Measurements from ENCODE around the gene TRIM14.
"Not testable (repeated sequence)": the region's sequence is repeated elsewhere in the genome, so short reads cannot be mapped to it uniquely, and the experiment has no call there.

The TRIM14 gene

DNA sequence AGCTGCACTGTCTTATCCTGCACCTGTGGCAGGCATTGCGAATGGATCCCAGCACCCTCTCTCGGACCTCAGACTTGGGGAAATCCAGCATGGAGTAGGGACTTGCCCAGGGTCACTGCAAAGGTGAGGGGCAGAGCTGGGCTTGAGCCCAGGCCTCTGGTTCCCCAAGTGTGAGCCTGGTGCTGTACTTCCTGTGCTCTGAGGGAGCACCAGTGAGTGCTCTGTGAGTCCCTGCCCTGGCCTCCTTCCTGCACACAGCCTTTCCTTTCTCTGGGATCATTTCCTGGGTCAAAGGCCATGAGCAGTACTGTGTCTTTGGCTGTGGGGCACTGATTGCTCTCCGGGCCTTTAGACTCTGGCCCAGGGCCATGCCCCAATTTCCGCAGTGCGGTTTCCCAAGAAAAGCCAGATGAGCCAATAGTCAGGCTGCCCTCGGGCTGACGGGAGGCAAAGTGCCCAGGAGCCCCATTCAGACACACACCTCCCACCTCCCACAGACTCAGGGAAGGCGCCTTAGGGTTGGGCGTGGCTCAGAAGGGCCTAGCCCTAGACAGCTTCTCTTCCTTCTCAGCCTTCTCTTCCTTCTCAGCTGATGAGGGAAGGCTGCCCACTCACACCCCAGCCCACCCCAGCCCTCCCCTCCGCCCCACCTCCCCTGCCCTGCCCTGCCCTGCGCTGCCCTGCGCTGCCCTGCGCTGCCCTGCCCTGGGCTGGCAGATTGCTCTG, 23.3 kb upstream of the TRIM14 start:
- DNase-seq (ENCODE audit: low spot score), result no peak

DNA sequence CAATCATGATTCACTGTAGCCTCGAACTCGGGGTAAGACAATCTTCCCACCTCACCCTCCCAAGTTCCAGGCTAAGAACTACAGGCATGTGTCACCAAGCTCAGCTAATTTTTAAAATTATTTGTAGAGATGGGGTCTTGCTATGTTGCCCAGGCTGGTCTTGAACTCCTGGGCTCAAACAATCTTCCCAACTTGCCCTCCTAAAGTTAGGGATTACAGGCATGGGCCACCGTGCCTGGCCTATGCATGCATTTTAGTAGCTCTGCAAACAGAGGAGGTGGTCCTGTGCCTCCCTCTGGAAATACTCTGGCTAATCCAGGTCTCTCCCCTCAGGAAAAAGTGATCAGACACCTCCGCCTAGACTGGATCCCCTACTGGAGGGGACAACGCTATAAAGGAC, 21.5 kb upstream of the TRIM14 start:
- DNase-seq (ENCODE audit: low spot score), result no peak

DNA sequence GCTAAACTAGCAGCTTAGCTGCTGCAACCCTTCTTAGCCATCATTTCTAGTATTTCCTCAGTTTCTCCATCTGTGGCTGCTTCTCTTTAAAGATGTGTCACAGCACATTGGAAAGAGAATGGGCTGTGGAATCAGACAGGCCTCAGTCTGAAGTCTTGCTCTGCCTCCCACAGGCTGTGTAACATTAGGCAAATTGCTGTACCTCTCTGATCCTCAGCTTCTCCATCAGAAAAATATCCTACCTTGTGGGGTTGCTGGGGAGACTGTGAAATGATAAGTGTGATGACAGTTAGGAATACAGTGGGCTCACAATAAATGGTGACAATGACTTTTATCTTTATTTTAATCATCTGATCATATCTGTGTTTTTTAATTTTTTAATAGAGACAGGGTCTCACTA, 17.5 kb upstream of the TRIM14 start:
- DNase-seq (ENCODE audit: low spot score), result no peak

DNA sequence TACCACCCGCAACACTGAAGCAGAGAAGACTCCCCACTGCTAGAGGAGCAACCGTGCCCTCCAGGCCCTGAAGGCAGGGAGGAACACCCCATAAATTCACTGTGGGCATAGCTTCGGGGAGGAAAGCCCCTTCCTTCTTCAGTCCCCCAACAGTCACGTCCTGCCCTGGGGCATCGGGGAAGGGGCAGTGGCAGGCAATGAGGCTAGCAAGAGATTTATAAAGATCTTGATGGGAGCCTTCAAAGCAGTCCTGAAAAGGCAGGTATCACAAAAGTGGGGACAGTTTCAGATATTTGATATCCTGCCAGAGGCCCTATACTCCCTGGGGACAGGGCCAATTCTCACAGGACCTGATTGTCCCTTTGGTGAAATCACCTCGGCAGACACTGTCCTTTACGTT, 16.9 kb upstream of the TRIM14 start:
- DNase-seq (ENCODE audit: low spot score), result no peak

DNA sequence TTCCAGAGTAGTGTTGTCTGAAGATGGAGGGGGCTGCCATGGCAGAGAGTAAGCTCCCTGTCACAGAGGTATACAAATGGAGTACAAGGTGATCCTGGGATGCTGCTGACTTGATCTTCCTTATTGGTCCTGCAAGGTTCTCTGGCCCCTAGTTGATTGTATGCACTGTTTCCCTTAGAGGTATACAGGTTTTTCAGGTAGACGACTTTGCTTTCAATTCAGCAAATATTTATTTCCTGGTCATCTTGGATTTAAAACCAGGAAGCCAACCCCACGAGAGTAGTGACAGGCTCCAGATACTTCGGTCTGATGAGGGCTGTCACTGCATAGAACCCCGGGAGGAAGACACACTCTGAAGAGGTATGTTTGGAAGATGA, 16.5 kb upstream of the TRIM14 start:
- DNase-seq (ENCODE audit: low spot score), result no peak

DNA sequence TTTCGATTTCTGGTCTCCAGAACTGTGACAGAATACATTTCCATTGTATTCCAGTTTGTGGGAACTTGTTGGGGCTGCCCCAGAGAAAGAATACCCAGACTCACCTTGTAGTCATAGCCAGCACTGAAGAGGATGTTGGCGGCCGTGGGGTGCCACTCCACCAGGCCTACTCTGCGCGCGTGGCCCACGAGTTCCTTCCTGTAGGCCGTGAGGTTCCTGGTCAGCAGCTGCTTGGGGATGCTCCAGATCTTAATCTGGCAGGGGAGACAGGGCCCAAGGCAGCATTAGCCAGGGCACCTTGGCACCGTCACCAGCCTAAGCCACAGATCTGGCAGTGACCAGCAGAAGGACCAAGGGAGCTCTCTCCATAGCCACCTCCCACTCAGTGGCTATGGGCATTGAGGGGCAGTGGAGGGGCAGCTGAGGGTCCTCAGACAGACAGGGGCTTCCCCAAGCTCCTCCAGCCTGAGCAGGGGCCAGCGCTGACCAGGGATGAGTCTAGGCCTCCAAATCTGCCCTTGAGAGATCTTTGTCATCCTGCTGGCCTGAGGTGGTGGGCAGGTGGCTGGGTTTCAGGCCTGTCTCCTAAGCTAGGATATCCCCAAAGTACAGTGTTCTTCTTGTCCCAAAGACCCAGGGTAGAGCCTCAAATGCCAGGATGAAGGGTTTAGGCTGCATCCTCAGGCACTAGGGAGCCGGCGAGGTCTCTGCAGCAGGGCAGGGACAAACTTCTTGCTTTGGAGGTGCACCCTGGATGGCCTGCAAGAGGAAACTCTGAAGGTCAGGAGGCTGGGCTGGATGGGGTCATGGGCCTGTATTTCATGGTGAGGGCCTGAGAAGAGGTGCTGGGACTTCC, 15.9 kb upstream of the TRIM14 start:
- DNase-seq (ENCODE audit: low spot score), result no peak

DNA sequence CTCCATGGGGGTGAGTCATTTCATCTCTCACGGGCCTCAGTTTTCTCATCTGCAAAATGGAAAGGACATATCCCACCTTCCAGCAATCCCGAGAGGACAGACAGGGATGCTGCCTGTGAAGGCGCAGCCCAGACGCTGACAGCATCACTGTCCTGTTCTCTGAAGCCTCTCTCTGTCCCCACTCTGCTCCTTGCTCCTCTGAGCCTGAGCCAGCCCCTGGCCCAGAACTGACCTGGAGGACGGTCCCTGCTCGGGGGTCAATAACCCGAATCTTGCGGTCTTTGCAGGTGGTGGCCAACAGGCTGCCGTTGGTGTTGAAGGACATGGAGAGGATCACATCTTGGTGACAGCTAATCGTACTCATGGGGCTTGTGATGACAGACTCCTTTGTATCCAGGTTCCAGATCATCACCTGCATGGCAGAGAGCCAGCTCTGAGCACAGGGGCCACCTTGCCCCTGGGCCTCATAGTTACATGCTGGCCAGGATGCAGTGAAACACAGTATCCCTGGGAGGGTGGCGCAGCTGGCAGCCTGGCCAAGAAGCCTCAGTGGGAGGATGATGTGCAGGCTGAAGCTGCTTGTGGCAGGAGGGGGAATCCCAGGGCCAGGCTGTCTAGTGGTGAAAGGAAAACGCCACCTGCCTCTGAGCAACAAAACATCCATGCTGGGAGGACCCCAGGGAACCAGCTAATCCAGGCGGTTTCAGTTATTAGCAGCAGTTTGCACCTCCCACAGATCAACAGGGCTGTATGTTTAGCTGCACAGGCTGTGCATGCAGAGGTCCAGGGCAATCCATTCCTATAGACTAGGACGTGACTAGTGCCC, 14.0 kb upstream of the TRIM14 start:
- DNase-seq (ENCODE audit: low spot score), result no peak

DNA sequence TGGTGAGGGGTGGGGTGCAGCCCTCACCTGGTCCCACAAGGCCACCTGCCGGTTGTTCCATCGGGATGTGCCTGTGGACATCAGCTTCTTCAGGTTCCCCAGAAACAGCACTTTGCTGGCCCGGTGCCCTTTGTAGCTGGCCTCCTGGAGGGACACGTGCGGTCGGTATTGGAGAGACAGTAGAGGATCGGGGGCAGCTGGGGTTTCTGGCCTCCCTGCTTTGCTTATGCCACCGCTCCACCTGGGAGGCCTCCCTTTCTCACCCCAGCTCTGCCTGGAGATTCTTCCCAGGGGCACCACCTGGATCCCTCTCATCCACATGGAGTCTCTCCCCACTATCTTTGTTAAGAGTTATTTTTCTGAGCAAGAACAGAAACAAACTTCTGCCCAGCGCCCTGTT, 13.1 kb upstream of the TRIM14 start:
- no peak for DNase-seq (ENCODE audit: low spot score)

DNA sequence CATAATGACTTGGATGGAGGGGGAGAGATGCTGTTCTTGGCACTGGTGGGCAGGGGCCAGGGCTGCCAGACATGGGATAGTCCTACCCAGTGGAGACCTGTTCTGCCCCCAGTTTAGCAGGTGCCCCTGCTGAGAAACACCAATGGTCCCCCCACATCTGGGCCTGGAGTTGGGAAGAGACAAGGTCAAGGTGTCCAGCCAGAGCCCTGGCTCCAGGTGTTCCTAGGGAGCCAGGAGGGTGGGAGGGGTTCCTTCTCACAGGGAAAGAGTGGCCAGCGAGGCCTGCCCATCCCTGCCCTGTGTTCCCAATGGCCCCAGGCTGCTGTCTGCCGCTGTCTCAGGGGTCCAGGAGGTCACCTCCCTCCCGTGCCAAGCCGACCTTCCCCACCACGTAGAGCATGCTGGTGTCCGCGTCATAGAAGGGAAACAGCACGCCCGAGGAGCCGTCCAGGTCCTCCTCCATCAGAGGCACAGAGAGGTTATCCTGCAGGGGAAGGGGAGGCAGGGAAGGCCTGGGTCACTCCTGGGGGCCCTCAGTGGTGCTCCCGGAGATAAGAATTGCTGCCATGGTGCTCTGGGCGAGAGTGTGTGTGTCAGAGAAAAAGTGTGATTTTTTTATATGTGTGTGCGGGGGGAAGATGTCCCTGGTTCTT, 11.7 kb upstream of the TRIM14 start:
- no peak for DNase-seq (ENCODE audit: low spot score)

DNA sequence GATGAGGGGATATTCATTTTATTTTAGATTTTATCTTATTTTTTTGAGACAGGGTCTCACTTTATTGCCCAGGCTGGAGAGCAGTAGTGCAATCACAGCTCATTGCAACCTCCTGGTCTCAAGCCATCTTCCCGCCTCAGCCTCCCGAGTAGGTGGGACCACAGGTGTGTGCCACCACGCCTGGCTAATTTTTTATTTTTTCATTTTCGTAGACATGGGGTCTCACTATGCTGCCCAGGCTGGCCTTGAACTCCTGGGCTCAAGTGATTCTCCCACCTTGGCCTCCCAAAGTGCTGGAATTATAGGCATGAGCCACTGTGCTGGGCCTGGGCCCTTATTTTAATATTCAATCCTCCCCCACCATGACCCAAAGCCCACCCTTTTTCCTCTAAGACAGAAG, 11.0 kb upstream of the TRIM14 start:
- DNase-seq (ENCODE audit: low spot score), result not testable (repeated sequence)

DNA sequence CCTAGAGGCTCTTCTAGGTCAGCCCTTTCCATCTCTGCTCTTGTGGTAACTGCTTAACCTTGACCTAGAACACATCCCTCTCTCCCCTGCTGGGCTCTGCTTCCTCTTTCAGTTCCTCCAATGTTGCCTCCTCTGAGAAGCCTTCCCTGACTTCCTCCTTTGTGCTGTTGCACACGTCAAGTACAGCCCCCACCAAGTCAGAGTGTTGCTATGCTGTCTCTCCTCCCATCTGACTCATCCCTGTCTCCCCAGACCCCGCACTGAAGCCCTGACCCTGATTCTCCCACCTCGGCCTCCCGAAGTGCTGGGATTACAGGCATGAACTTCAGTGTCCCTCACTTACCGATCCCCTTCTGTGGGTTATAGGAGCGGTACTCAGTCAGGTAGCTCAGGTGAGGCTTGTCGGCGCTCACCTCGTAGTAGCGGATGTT, 10.4 kb upstream of the TRIM14 start:
- DNase-seq (ENCODE audit: low spot score), result no peak

DNA sequence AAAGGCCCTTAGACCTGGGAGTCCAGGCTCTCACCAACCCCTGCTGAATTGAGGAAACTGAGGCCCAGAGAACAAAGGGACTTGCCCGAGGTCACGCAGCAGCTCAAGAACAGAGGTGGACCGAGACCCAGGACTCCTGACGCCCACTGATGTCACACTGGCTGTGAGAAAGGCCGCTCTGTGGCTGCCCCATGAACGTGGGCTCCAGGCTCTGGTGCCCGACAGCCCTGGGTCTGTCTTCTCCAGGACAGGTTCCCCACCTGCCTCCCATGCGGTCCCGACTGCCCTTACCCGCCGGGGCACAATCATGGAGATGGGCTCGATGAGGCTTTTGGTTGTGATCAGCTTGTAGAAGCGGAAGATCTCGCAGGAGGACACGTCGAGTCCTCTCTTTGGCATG, 9.3 kb upstream of the TRIM14 start:
- no peak for DNase-seq (ENCODE audit: low spot score)

DNA sequence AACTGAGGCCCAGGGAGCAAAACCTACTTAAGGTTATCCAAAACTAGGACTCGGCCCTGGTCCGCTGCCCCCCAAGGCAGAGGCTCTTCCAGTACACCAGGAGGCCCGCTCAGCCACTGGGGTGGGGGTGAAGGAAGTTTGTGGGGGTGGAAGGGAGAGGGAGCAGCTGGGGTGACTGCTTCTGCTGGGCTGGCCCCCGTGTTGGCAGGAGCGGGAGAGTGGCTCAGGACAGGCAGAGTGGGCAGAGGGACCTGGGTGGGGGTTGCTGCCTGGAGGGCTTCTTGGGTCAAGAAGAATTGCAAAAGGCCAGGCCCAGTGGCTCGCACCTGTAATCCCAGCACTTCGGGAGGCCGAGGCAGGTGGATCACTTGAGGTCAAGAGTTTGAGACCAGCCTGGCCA, 8.2 kb upstream of the TRIM14 start:
- DNase-seq (ENCODE audit: low spot score), result no peak

DNA sequence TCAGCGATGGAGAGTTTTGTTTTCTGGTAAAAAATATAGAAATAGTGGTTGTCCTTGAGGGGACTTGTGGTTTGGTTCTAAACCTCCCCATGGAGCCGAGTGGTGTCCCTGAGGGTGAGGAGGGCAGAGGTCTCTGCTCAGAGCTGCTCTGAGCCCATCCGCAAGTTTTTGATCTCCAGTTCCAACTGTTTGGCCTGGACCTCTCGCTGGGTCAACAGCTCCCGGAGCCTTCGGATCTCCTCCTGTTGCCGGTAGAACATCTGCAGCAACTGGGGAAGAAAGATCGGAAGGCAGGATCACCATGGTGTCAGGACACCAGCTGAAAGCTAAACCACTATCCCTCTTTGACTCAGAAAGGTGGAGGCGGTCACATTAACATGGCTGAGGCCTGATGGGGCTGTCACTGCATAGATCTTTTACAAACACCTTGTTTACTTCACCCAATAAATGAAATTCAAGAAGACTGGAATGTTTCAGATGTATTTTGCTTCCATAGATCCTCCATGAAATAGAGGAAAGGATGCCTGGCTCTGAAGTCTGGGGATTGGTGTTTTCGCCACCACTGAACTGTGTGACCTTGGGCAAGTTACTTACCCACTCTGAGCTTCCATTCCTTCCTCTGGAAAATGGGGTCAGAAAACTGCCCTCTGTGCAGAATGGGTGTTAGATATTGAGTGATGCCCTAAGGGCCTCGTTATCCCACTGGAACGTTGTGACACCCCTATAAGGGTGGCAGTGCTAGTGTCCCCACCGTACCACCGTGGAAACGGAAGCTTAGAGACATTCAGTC, 5.8 kb upstream of the TRIM14 start:
- no peak for DNase-seq (ENCODE audit: low spot score)

DNA sequence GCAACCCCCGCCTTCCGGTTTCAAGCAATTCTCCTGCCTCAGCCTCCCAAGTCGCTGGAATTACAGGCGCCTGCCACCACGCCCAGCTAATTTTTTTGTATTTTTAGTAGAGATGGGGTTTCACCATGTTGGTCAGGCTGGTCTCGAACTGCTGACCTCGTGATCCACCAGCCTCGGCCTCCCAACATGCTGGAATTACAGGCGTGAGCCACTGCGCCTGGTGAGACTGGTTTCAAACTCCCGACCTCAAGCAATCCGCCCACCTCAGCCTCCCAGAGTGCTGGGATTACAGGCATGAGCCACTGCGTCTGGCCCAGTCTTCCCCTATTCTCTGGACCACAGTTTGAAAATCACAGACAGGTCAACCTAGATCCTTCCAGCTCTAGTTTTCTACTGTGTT, 5.1 kb upstream of the TRIM14 start:
- DNase-seq (ENCODE audit: low spot score), result not testable (repeated sequence)

DNA sequence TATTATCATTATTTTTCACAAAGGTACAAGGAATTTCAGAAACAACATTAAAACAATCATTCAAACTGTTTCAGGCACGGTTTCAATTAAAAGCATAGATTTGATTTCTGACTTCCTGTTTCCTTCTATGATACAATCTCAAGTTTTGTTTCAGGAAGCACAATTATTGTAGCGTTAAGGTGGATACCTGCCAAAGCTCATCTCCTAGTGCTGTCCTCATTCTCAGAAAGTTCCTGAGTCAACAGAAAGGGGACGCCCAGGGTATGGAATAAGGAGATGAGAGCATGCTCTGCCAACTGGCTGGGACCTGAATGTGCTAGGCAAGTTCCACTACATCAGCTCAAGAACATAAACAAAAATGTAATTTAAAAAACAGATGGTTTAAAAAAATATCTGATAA, 2.0 kb upstream of the TRIM14 start:
- no peak for DNase-seq (ENCODE audit: low spot score)

DNA sequence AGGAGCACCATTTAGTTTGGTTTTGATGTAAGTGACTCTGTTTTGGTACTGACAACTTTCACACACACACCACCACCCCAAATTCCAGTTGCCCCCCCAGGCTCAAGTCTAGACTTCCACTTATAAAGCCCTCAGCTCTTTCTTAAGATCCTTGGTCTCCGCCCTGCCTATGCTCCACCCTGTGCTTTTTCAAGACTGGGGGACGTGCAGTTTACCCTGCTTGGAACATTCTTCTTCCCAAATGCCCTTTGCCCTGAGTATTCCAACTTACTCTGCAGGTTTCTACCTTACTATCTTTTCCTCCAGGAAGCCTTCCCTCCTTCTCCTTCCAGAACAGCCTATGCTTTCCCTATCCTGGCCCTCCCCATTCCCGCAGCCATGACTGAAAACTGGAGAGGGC, 1.5 kb upstream of the TRIM14 start:
- DNase-seq (ENCODE audit: low spot score), result no peak

DNA sequence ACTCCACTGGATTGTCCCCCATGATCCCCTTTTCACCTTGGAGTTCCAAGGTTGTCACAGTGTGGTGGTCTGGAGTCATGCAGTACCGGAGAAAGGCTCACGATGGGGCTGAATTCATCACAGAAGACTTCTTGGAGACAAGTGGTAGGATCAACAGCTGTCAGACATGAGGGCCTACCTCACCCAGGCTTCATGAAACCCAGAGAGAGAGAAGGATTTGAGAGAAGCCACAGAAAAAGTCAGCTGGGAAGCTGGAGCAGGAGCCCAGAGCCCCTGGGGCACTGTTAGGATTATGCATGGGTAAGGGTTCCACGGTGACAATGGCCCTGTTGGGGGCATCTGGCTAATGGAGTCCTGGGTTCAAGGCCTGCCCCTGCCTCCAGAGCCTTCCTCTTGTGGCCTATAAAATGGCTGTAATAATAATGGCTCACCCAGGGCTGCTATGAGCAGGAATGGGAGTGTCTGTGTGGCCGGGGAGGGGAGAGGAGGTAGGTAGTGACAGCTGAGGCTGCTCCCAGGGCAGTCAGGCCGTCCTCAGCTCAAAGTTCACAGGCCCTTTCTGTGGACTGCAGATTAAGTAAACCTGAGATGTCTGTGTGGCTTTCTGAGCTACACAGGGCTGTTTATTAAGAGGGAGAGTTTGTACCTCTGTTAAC, 910 bp downstream of the TRIM14 start:
- DNase-seq (ENCODE audit: low spot score), result peak; percentile 17

DNA sequence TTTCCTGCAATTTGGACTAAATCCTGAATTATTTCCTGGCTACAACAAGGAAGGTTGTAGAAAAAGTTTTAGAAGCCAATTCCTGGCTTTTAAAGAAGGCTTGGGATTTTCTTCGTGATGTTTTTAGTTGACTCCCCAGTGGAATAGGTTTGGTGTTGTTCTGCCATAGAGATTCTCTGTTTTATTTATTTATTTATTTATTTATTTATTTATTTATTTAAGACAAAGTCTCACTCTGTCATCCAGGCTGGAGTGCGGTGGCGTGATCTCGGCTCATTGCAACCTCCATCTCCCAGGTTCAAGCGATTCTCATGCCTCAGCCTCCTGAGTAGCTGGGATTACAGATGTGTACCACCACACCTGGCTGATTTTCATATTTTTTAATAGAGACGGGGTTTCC, 1.9 kb downstream of the TRIM14 start:
- DNase-seq (ENCODE audit: low spot score), result not testable (repeated sequence)

DNA sequence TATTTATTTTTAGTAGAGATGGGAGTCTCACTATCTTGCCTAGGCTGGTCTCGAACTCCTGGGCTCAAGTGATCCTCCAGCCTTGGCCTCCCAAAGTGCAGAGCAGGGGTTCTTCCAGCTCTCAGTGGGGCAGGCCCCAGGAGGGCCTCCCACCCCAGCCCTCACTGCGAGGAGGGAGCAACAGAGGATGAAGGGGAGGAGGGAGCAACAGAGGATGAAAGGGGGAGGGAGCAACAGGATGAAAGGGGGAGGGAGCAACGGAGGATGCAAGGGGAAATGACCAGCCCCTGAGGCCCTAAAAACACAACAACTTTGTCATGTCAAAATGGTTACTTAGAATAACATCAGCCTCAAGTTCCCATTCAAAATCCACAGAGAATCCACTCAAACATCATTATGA, 10.0 kb downstream of the TRIM14 start:
- no peak for DNase-seq (ENCODE audit: low spot score)

DNA sequence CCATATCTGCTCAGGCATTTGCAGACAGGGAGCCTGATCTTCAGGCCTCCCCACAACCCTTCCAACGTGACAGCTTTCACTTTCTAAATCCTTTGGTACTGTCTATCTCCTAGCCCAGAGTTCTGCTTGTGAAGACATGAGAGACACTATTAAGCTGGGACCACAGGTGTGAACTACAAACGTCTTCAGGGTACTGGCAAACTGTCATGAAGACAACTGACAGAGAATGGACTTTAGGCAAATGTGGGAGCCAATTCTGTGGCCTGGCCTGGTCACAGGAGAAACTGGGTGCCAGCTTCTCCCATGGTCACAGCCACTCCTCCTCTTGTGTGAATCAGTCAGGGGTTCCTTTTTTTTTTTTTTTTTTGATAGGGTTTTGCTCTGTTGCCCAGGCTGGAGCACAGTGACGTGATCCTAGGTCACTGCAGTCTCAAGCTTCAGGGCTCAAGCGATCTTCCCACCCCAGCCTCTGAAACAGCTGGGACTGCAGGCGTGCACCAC, 10.4 kb downstream of the TRIM14 start:
- DNase-seq (ENCODE audit: low spot score), result no peak
